ENCODE data around the gene JOSD2. TPM values are rescaled to one million over a fixed set of nuclear protein-coding genes. Genes with fewer than 3 reads are reported as not detected.

JOSD2 gene
- total RNA-seq, 6 experiments from 2014 or later = 15.0 to 27.5 (median 19.1) TPM

DNA sequence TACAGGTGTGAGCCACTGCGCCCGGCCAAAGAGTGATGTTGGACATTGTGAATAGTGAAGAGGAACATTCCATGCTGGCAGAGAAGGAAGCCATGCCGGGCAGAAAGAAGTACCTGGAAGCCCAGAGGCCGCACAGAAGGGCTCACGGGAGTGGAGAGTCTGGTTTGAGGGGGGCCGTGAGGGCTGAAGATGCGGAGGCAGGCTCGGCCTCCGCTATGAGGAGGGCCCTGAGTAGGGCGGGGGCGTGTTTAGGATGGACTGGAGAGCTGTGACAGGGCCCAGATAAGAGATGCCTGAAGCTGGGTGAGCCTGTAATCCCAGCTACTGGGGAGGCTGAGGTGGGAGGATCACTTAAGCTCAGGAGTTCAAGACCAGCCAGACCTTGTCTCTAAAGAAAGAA, 1.6 kb downstream of the JOSD2 start:
- no peaks in the 10 kb centered on the region for H3K9me3 ChIP-seq
- no peak for TF ChIP-seq CTCF (IDR thresholded peaks at IDR 0.05)
- TF ChIP-seq POLR2A (IDR thresholded peaks at IDR 0.05) = no peak
- H3K27ac ChIP-seq = no peak overlapping the region
- H3K27me3 ChIP-seq = no peaks in the 10 kb centered on the region
- DNase-seq (peak in 1 of 3 donors; percentile 50), ATAC-seq (no peak)
- peaks cover 0 to 17% (median 4%) of the 10 kb centered on the region in 4 donors for H3K4me1 ChIP-seq
- H3K4me3 ChIP-seq = no peak overlapping the region
- 83% methylated on average over 9 of the region's 11 CpGs for WGBS (ENCODE audit: insufficient coverage, low coverage, low lambda C conversion rate, missing lambda C conversion rate)
- no peaks in the 10 kb centered on the region for H3K36me3 ChIP-seq
- intact Hi-C loops (cut with DNase I) = no loop called here

DNA sequence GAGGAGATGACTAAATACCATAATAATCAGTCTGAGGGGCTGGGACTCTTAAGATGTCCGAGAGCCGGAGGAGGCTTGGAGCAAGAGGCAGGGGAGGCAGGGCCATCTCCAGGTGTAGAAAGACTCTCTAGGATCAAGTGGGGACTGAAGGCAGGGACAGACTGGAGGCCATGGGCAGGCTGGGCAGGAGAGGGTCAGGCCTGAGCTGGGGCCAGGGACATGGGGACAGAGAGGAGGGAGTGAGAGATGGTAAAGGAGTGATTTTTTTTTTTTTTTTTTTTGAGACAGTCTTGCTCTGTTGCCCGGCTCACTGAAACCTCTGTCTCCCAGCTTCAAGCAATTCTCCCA, 2.2 kb downstream of the JOSD2 start:
- Histone ChIP-seq H3K4me3 (no peak overlapping the region), H3K27ac (no peak overlapping the region), H3K36me3 (no peaks in the 10 kb centered on the region), H3K27me3 (no peaks in the 10 kb centered on the region), H3K9me3 (no peaks in the 10 kb centered on the region), H3K4me1 (peaks cover 0 to 17% (median 4%) of the 10 kb centered on the region in 4 donors)
- no peak for ATAC-seq
- intact Hi-C loops (cut with DNase I) = no loop called here
- no peak for TF ChIP-seq POLR2A (IDR thresholded peaks at IDR 0.05)
- TF ChIP-seq CTCF (IDR thresholded peaks at IDR 0.05) = no peak
- DNase-seq = peak in 1 of 3 donors; percentile 42
- 100% methylated on average over 2 of the region's 3 CpGs for WGBS (ENCODE audit: insufficient coverage, low coverage, low lambda C conversion rate, missing lambda C conversion rate)

GRCh38 chr19:50507376-50507775, 3.6 kb downstream of the JOSD2 start:
- DNase-seq = peak in 1 of 3 donors; percentile 46
- peaks cover 0 to 10% (median 2%) of the 10 kb centered on the region in 4 donors for H3K4me1 ChIP-seq

DNA sequence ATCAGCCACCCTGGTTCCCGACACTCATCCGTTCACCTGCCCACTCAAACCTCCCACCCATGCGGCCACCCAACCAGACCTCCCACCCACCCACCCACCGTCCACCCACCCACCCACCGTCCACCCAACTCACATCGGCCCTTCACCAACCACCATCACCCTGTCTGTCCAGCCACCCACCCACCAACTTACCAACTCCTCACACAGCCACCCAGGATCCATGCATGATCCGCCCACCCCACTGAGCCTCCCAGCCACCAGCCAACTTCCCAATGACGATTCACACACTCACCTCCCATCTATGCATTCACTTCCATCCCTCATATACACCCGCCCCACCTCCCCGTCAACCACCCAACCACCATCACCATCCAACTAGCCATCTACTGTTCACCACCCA, 4.3 kb downstream of the JOSD2 start:
- intact Hi-C loops (cut with DNase I) = no loop called here
- H3K27ac ChIP-seq = no peak overlapping the region
- TF ChIP-seq CTCF (IDR thresholded peaks at IDR 0.05) (no peak), POLR2A (IDR thresholded peaks at IDR 0.05) (no peak)
- no peaks in the 10 kb centered on the region for H3K36me3 ChIP-seq
- no peaks in the 10 kb centered on the region for H3K9me3 ChIP-seq
- H3K4me1 ChIP-seq = peaks cover 0 to 4% (median 0%) of the 10 kb centered on the region in 4 donors
- ATAC-seq = no peak
- H3K4me3 ChIP-seq = no peak overlapping the region
- no peaks in the 10 kb centered on the region for H3K27me3 ChIP-seq
- 98% methylated on average over 6 of the region's 10 CpGs for WGBS (ENCODE audit: insufficient coverage, low coverage, low lambda C conversion rate, missing lambda C conversion rate)
- DNase-seq = peak in 1 of 3 donors; percentile 32

More at GRCh38 chr19:50507376-50507775, 3.6 kb downstream of the JOSD2 start:
- WGBS (ENCODE audit: insufficient coverage, low coverage, low lambda C conversion rate, missing lambda C conversion rate) = 91% methylated on average over 4 of the region's 8 CpGs
- no peak for ATAC-seq
- TF ChIP-seq CTCF (IDR thresholded peaks at IDR 0.05) (no peak), POLR2A (IDR thresholded peaks at IDR 0.05) (no peak)
- Histone ChIP-seq H3K4me3 (no peak overlapping the region), H3K9me3 (no peaks in the 10 kb centered on the region), H3K36me3 (no peaks in the 10 kb centered on the region), H3K27me3 (no peaks in the 10 kb centered on the region), H3K27ac (no peak overlapping the region)
- intact Hi-C loops (cut with DNase I) = no loop called here
